HFFc6 (cell line): Measurements from ENCODE around the gene SNX19. TPM values are rescaled to one million over a fixed set of nuclear protein-coding genes. Genes with fewer than 3 reads are reported as not detected.

Source experiments
- DNase-seq: peaks from one replicate; pipeline ENCODE4 v3.0.0-alpha.2; 2018
- H3K27ac Mint-ChIP-seq: 2 replicates; pipeline ENCODE4 v1.8.0; 2020; ENCODE audit warnings: mild to moderate bottlenecking, mixed read lengths
- H3K27me3 Mint-ChIP-seq: 2 replicates; pipeline ENCODE4 v1.8.0; 2021; ENCODE audit warnings: mild to moderate bottlenecking, moderate library complexity, mixed read lengths; ENCODE audit not compliant: insufficient read depth
- H3K36me3 Mint-ChIP-seq: 2 replicates; pipeline ENCODE4 v1.8.0; 2021; ENCODE audit warnings: low read depth, mixed read lengths
- H3K4me1 Mint-ChIP-seq: 2 replicates; pipeline ENCODE4 v1.8.0; 2020; ENCODE audit warnings: low read depth, mixed read lengths
- H3K4me3 Mint-ChIP-seq: 2 replicates; pipeline ENCODE4 v1.8.0; 2020; ENCODE audit warnings: mild to moderate bottlenecking, moderate library complexity, mixed read lengths
- H3K9me3 Mint-ChIP-seq: 2 replicates; pipeline ENCODE4 v1.8.0; 2020; ENCODE audit warnings: mild to moderate bottlenecking, mixed read lengths
- total RNA-seq, 6 experiments: library from RNA; stranded (reverse); fragmentation: NEBNext Ultra II Directional; extraction: Animal tissue kit (Norgen Biotek cat#: 25700); gene quantifications; 2 replicates in 1 of 6; 3 replicates in 5 of 6; pipeline ENCODE4 v1.2.3, GENCODE V29; 2021
- TF ChIP-seq, protein P1 (sequence below): fragments of 200-600 bp; sonication (generic); IDR thresholded peaks from 2 replicates; pipeline ENCODE4 v1.5.0; 2021; ENCODE audit warnings: antibody characterized with exemption, mild to moderate bottlenecking

The SNX19 gene
- total RNA-seq, 6 experiments from 2014 or later = 44.2 to 56.7 (median 50.2) TPM

DNA sequence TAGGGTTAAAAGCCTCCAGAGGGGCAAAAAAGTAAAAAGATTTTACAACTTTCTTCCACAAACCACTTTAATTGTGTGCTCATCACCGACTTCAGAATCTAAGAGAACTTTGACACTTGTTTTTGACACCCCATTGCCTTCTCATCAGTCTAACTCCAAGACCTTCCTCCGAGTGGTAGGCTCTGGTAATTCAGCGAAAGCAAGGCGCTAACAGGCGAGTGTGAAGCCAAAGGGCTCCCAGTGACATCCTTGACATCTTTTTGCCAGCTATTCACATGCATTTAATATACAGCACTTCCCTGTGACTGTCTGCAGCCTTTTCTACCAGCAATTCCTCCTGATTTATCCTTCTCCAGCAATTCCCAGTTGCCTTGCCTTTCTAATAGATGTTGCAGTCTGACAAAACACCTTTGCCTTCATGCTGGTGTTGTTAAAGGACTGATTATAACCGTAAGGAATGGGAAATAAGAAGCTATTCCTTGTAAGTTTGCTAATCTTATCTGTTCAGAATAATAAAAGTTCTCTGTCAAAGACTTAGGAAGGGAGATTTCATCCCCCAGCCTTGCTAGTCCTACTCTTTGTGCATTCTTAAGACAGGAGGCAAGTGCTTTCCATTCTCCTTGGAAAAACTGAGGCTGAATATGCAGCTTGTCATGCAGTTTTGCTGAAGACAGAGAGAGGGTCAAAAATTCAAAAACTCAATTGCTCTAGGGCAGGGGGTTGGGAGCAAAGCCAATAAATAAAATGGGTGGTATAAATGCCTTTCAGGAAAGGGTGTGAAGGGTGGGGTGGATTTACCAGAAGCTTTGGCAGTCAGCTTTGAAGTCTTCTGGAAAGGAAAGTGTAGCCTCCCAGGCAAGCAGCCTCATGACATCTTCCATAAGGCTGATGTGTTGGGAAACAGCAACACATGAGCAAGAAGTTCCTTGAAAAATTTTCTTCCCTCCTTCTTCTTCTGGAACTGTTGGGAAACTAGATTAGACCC is 39.1 kb downstream of the SNX19 start:
- Mint-ChIP-seq H3K27ac (no peak overlapping the region), H3K9me3 (no peaks in the 10 kb centered on the region), H3K36me3 (peaks cover 38% of the 10 kb centered on the region), H3K4me1 (peaks cover 29% of the 10 kb centered on the region), H3K4me3 (no peak overlapping the region), H3K27me3 (no peaks in the 10 kb centered on the region; the same call in 1 of the 2 replicates)
- DNase-seq = no peak
- TF ChIP-seq, protein P1, sequence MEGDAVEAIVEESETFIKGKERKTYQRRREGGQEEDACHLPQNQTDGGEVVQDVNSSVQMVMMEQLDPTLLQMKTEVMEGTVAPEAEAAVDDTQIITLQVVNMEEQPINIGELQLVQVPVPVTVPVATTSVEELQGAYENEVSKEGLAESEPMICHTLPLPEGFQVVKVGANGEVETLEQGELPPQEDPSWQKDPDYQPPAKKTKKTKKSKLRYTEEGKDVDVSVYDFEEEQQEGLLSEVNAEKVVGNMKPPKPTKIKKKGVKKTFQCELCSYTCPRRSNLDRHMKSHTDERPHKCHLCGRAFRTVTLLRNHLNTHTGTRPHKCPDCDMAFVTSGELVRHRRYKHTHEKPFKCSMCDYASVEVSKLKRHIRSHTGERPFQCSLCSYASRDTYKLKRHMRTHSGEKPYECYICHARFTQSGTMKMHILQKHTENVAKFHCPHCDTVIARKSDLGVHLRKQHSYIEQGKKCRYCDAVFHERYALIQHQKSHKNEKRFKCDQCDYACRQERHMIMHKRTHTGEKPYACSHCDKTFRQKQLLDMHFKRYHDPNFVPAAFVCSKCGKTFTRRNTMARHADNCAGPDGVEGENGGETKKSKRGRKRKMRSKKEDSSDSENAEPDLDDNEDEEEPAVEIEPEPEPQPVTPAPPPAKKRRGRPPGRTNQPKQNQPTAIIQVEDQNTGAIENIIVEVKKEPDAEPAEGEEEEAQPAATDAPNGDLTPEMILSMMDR = no peak

DNA sequence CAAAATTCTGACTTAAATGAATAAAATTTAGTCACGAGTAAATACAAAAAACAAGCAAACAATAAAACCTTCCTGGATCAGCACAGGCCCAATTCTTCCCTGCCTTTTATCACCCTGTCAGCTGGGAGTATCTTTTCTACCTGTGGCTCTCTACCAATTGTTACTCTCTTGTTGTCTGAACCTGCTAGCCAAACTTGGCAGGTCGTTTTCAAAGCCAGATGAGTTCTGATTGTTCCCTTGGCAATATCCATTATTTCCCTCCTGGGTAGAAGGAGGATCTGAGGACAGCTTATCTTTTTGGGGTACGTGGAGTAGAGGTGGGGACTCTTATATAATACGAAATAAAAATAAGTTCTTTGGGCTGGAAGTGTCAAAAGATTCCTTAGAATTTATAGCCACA is 40.2 kb downstream of the SNX19 start:
- Mint-ChIP-seq H3K4me3 (no peak overlapping the region), H3K4me1 (peaks cover 36% of the 10 kb centered on the region), H3K27me3 (no peaks in the 10 kb centered on the region; the same call in 1 of the 2 replicates), H3K9me3 (no peaks in the 10 kb centered on the region), H3K36me3 (peaks cover 34% of the 10 kb centered on the region), H3K27ac (no peak overlapping the region)
- DNase-seq = no peak
- TF ChIP-seq, protein P1 = no peak

DNA sequence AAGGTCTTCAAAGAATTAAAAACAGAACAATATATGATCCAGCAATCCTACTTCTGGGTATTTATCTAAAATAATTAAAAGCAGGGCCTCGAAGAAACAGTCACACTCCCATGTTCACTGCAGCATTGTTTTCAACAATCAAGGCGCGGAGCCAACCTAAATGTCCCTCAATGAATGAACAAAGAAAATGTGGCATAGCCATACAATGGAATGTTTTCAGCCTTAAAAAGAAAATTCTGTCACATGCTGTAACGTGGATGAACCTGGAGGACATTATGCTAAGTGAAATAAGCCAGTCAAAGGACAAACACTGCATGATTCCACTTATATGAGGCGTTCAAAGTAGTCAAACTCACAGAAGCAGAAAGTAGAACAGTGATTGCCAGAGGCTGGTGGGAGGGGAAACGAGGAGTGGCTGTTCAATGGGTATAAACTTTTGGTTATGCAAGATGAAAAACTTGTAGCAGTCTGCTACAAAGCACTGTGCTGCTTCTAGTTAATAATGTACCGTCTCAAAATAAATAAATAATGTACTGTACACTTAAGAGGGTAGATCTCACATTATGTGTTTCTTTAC is 41.2 kb downstream of the SNX19 start:
- Mint-ChIP-seq H3K27ac (peak overlapping the region; percentile 70), H3K9me3 (no peaks in the 10 kb centered on the region), H3K4me1 (peaks cover 36% of the 10 kb centered on the region), H3K27me3 (no peaks in the 10 kb centered on the region; the same call in 1 of the 2 replicates), H3K4me3 (no peak overlapping the region), H3K36me3 (peaks cover 38% of the 10 kb centered on the region)
- no peak for DNase-seq
- TF ChIP-seq, protein P1 = no peak

DNA sequence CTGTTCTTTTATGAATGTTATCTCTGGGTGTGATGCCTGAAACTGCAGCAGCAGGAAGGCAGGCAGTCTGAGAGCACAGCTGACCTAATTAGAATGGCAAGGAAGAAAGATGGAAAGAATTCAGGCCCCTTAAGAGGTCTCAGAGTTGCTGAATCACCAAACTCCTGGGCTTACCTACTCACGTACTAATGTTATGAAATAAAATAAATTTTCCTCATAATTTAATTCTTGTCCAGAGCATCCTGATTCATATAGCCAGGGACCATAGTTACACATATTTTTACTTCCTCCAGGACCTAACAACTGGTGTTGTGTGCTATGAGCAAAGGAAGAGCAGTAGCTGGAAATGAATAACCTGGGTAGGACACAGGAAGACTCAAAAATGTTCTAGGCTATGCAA is 41.9 kb downstream of the SNX19 start:
- DNase-seq = peak; percentile 49
- TF ChIP-seq, protein P1 = no peak
- Mint-ChIP-seq H3K27ac (peak overlapping the region; percentile 70), H3K9me3 (no peaks in the 10 kb centered on the region), H3K36me3 (peaks cover 35% of the 10 kb centered on the region), H3K27me3 (no peaks in the 10 kb centered on the region; the same call in 1 of the 2 replicates), H3K4me1 (peaks cover 36% of the 10 kb centered on the region), H3K4me3 (no peak overlapping the region)

DNA sequence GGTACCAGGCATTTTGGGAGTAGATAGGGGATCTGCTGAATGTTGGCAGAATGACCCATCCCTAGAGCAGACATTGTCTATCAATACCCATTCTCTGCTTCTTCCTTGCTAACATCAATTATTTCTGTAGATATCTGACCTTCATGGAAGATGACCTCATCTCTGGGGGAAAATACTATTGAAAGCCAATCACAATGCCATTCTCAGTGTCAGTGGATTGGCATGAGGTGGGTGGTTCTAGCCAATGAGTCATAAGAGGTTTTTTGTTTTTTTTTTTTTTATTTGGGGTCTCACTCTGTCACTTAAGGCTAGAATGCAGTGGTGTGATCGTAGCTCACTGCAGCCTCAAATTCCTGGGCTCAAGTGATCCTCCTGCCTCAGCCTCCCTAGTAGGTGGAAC is 42.5 kb downstream of the SNX19 start:
- Mint-ChIP-seq H3K27me3 (no peaks in the 10 kb centered on the region; the same call in 1 of the 2 replicates), H3K36me3 (peaks cover 33% of the 10 kb centered on the region), H3K27ac (peak overlapping the region; percentile 70), H3K4me1 (peaks cover 36% of the 10 kb centered on the region), H3K4me3 (no peak overlapping the region), H3K9me3 (no peaks in the 10 kb centered on the region)
- TF ChIP-seq, protein P1 = no peak
- DNase-seq = peak; percentile 51
